ENCODE data around the gene AP1G1.

Gene AP1G1

GRCh38 chr16:71734511-71734910 is 74.1 kb downstream of the AP1G1 start:
- peaks cover 90% of the 10 kb centered on the region for H3K36me3 ChIP-seq
- no peak for TF ChIP-seq Cebpa-rat (IDR thresholded peaks at IDR 0.05)

GRCh38 chr16:71732587-71732986 is 76.0 kb downstream of the AP1G1 start:
- H3K36me3 ChIP-seq: peaks cover 71% of the 10 kb centered on the region

More at GRCh38 chr16:71734511-71734910, 74.1 kb downstream of the AP1G1 start:
- Histone ChIP-seq H3K9me3 (no peaks in the 10 kb centered on the region), H3K4me1 (no peaks in the 10 kb centered on the region), H3K27ac (no peak overlapping the region), H3K4me3 (no peak overlapping the region), H4K20me1 (peaks cover 10% of the 10 kb centered on the region; the same call in 1 of the 2 replicates), H3K27me3 (no peaks in the 10 kb centered on the region), H3K4me2 (no peak overlapping the region), H3K9ac (no peak overlapping the region)

GRCh38 chr16:71727551-71728324 is 80.9 kb downstream of the AP1G1 start:
- Histone ChIP-seq H3K36me3 (peaks cover 28% of the 10 kb centered on the region), H4K20me1 (peaks cover 15% of the 10 kb centered on the region), H3K4me1 (peaks cover 30% of the 10 kb centered on the region), H3K27ac (no peak overlapping the region), H3K27me3 (peaks cover 14% of the 10 kb centered on the region; the same call in 1 of the 2 replicates), H3K9me3 (no peaks in the 10 kb centered on the region), H3K9ac (no peak overlapping the region), H3K4me3 (no peak overlapping the region), H3K4me2 (no peak overlapping the region)
- TF ChIP-seq Cebpa-rat (IDR thresholded peaks at IDR 0.05): no peak

More at GRCh38 chr16:71732587-71732986, 76.0 kb downstream of the AP1G1 start:
- no peak overlapping the region for H3K9ac ChIP-seq
- no peaks in the 10 kb centered on the region for H3K27me3 ChIP-seq
- peaks cover 10% of the 10 kb centered on the region; the same call in 1 of the 2 replicates for H4K20me1 ChIP-seq
- no peak for TF ChIP-seq Cebpa-rat (IDR thresholded peaks at IDR 0.05)
- peaks cover 11% of the 10 kb centered on the region for H3K4me1 ChIP-seq
- H3K27ac ChIP-seq: no peak overlapping the region
- H3K4me3 ChIP-seq: no peak overlapping the region
- no peaks in the 10 kb centered on the region for H3K9me3 ChIP-seq
- no peak overlapping the region for H3K4me2 ChIP-seq

GRCh38 chr16:71726476-71727315 is 81.9 kb downstream of the AP1G1 start:
- Histone ChIP-seq H3K36me3 (peaks cover 17% of the 10 kb centered on the region), H3K4me3 (no peak overlapping the region), H4K20me1 (peaks cover 25% of the 10 kb centered on the region), H3K9me3 (no peaks in the 10 kb centered on the region), H3K27me3 (peaks cover 14% of the 10 kb centered on the region; the same call in 1 of the 2 replicates), H3K9ac (no peak overlapping the region), H3K4me1 (peaks cover 40% of the 10 kb centered on the region), H3K27ac (no peak overlapping the region), H3K4me2 (peak overlapping the region; percentile 53)
- TF ChIP-seq Cebpa-rat (IDR thresholded peaks at IDR 0.05): no peak

- TF ChIP-seq Cebpa-rat (IDR thresholded peaks at IDR 0.05): no peak
- Histone ChIP-seq H3K27ac (peak within 1 kb of the TSS; percentile 81), H3K4me3 (peak within 1 kb of the TSS; percentile 93)
Measured at GRCh38 chr16:71724320-71724751, 84.3 kb downstream of the AP1G1 start, which contains the start of gene PHLPP2. PHLPP2 (minus strand) TSS chr16:71724701; CDS start chr16:71714795, 9,906 bp downstream.

GRCh38 chr16:71723537-71724319 is 84.9 kb downstream of the AP1G1 start:
- H3K27ac ChIP-seq: peak overlapping the region; percentile 81
- peak overlapping the region; percentile 88 for H3K9ac ChIP-seq
- 0 out of 2 replicates have a peak, but pooled peaks cover 2% of the 10 kb centered on the region for H3K36me3 ChIP-seq
- H3K4me3 ChIP-seq: peak overlapping the region; percentile 93
- H3K4me2 ChIP-seq: peak overlapping the region; percentile 97
- H3K9me3 ChIP-seq: no peaks in the 10 kb centered on the region
- H3K4me1 ChIP-seq: peaks cover 47% of the 10 kb centered on the region
- TF ChIP-seq Cebpa-rat (IDR thresholded peaks at IDR 0.05): no peak
- peaks cover 43% of the 10 kb centered on the region for H4K20me1 ChIP-seq
- peaks cover 14% of the 10 kb centered on the region; the same call in 1 of the 2 replicates for H3K27me3 ChIP-seq

More at GRCh38 chr16:71724320-71724751, 84.3 kb downstream of the AP1G1 start, which contains the start of gene PHLPP2:
- Histone ChIP-seq H3K36me3 (no peaks in the 10 kb centered on the region), H3K9ac (peak within 1 kb of the TSS; percentile 88), H3K9me3 (no peaks in the 10 kb centered on the region), H3K4me1 (peaks cover 47% of the 10 kb centered on the region), H4K20me1 (peaks cover 37% of the 10 kb centered on the region), H3K4me2 (peak within 1 kb of the TSS; percentile 97), H3K27me3 (peaks cover 14% of the 10 kb centered on the region; the same call in 1 of the 2 replicates)

GRCh38 chr16:71722801-71723536 is 85.7 kb downstream of the AP1G1 start:
- Histone ChIP-seq H3K36me3 (0 out of 2 replicates have a peak, but pooled peaks cover 6% of the 10 kb centered on the region), H3K27me3 (peaks cover 14% of the 10 kb centered on the region; the same call in 1 of the 2 replicates), H3K9ac (peak overlapping the region; percentile 88), H3K4me1 (peaks cover 40% of the 10 kb centered on the region), H3K9me3 (no peaks in the 10 kb centered on the region), H3K4me3 (peak overlapping the region; percentile 93), H3K4me2 (peak overlapping the region; percentile 97), H3K27ac (peak overlapping the region; percentile 81), H4K20me1 (peaks cover 50% of the 10 kb centered on the region)
- TF ChIP-seq Cebpa-rat (IDR thresholded peaks at IDR 0.05): no peak

- Histone ChIP-seq H4K20me1 (peaks cover 60% of the 10 kb centered on the region), H3K9me3 (no peaks in the 10 kb centered on the region), H3K4me1 (peaks cover 25% of the 10 kb centered on the region), H3K4me3 (no peak overlapping the region), H3K27me3 (peaks cover 14% of the 10 kb centered on the region; the same call in 1 of the 2 replicates), H3K36me3 (0 out of 2 replicates have a peak, but pooled peaks cover 6% of the 10 kb centered on the region), H3K4me2 (peak overlapping the region; percentile 97), H3K9ac (no peak overlapping the region), H3K27ac (no peak overlapping the region)
- no peak for TF ChIP-seq Cebpa-rat (IDR thresholded peaks at IDR 0.05)
Measured at GRCh38 chr16:71721066-71721740, 87.4 kb downstream of the AP1G1 start.
